Stimulated activated CD8-positive, alpha-beta memory T cell treated with anti-CD3 and anti-CD28 coated beads, Interleukin-12 subunit alpha, Interleukin-12 subunit beta, amount 100 ng/mL, for 24 hours (primary cell): Measurements from ENCODE around the gene ABHD12.
"Not testable (repeated sequence)": the region's sequence is repeated elsewhere in the genome, so short reads cannot be mapped to it uniquely, and the experiment has no call there.

ENCODE experiments used
- DNase-seq: peaks from one replicate; pipeline ENCODE4 v3.0.0-alpha.2; 2020; ENCODE audit errors: extremely low read depth

ABHD12 gene

DNA sequence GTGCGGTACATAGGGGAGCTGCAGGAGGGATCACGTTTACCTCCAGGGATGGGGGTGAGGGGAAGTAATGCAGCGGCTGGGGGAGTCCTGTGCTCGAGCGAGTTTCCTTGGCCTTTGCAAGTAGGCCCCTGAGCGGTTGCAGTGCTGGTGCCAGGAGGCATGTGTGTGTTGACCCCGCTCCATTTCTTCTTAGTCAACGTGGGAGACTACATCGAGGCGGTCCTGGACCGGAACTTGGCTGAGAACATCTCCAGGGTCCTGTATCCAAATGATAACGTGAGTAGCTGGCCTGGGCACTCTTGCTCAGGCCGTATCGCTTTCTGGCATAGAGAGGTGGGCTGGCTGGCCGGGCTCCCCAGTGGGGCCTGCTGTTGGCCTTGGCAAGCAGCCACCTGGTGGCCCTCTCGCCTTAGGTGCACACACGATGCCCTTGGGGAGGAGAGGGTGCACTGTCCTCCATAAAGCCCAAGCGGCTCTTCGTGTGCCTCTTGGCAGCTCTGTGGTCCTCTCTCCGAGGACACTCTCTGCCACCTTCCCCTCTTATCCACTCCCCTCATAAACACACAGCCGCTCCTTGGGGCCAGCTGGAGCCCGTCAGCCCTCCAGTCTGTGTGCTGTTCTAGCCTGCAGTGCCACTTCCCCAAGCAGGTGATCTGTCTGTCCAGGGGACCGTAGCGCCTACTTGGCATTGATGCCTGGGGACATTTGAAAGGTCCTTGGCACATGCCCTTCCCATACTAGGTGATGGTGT, 113.4 kb downstream of the ABHD12 start:
- DNase-seq: no peak

DNA sequence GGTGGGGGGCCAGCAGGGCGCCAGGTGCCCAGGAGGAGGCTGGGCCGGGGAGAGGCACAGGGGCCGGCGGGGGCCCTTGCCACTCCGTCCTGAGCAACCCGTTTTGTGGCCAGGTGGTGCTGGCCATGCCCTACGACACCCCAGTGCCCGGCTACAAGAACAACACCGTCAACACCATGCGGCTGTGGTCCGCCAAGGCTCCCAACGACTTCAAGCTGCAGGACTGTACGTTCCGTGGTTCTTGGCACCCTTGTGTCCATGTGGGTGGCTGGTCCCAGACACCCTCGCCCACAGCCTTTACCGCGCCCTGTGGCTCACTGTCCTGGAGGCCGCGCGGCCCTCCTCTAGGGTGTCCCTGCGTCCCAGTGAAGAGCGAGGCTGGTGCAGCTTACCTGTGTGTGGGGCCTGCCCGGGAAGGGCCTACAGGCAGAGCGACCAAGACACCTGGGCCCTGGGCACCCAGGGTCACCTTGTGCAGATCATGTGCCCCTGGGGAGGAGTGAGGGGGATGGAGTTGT, 114.0 kb downstream of the ABHD12 start:
- DNase-seq: no peak

GRCh38 chr20:25275813-25276532, 114.7 kb downstream of the ABHD12 start:
- no peak for DNase-seq

- DNase-seq: no peak
Observed at GRCh38 chr20:25274891-25275812, 115.5 kb downstream of the ABHD12 start.

GRCh38 chr20:25274481-25274880, 116.2 kb downstream of the ABHD12 start:
- DNase-seq: no peak

DNA sequence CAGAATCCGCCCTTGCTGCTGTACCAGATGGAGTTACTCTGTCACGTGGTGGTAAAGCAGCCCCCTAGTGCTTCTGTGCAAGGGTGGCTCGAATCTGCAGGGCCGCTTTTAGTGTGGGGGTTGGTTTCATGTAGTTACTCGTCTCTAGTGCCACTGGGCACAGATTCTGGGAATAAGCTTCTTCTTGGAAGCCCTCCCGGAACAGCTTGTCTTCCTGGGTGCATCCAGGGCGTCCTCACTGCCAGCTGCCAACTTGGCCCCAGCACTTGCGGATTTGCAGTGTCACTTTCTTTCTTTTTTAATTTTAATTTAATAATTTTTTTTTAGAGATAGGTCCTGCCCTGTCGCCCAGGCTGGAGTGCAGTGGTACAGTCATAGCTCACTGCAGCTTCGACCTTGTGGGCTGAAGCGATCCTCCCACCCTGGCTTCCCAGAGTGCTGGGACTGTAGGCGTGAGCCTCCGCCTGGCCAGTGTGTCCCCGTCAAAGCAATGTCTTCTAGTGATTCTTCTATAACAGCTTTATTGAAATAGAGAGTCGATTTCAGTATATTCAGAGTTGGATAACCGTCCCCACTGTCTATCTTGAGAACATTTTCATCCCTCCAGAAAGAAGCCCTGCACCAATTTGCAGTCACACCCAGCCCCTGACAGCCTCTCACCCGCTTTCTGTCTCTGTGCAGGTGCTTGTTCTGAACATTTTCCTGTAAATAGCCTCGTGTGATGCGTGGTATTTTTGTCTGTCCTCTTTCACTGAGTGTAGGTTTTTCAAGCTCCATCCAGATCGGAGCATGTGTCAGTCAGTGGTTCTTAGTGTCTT, 116.9 kb downstream of the ABHD12 start:
- no peak for DNase-seq

- no peak for DNase-seq
Observed at GRCh38 chr20:25273046-25273445, 117.6 kb downstream of the ABHD12 start.

- DNase-seq: no peak
Observed at GRCh38 chr20:25272223-25273000, 118.2 kb downstream of the ABHD12 start.

DNA sequence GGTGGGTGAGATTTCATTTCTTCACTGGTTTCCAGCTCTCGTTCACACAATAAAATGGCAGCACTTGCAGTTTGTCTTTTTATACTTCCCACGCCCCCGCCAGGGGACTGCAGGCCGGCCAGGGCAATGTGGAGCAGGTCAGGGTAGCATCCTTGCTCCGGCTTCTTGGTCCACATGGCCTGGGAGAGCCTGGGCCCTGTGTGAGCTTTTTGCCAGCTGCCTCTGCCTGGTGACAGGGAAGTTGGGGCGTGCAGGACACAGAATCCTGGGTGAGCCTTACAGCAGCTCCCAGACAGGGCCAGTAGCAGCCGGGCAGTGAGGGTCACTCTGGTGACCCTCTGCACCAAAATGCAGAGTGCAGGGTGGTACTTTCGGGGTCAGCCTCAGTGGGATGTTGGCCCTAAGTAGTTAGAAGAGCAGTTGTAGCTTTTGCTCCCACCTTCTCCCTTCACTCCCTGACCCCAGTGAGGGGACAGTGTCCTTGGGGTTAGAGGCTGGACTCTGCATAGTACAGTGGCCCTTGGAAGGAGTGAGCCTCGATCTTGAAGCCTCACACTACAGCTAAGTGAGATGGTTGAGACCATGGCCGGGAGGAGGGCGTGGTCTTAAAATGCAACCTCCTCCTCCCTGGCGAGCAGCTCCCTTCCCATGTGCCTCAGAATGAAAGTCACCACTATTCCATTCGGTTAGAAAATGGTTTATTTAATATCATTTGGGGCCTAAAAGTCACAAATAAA, 119.0 kb downstream of the ABHD12 start:
- no peak for DNase-seq

DNA sequence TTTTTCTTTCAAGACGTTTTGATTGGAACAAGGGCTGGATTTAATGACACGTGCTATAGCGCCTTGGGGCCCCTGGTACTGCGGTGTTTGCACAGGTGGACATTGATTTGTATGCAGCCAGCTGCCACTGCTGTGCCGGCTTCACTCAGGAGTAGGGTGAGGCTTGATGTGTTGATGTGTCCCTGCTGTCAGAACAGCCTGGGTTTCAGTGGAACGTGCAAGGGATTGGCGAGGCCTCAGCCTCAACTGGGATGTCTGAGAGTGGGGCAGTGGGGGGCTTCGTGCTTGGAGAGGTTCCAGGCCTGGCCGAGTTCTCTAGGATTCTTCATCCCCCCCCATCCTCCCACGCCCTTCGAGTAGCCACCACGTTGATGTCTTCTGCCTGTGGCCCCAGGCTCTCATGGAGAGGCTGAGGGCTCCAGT, 119.8 kb downstream of the ABHD12 start:
- DNase-seq: no peak

DNA sequence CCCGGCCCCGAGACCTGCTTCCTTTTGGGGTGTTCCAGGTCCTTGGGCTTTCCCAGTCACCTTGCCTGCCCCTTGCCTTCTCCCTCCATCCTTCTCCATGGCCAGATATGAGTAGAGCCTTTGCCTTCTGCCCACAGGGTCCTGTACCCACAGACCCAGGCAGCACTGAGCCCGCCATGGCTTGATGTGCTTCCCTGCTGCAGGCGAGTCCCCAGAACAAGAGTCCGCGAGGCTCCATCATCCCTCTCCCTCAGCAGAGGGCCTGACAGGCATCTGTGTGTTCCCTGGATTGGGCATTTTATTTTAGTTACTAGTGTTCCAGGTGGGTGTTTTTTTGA, 120.8 kb downstream of the ABHD12 start:
- DNase-seq: no peak

DNA sequence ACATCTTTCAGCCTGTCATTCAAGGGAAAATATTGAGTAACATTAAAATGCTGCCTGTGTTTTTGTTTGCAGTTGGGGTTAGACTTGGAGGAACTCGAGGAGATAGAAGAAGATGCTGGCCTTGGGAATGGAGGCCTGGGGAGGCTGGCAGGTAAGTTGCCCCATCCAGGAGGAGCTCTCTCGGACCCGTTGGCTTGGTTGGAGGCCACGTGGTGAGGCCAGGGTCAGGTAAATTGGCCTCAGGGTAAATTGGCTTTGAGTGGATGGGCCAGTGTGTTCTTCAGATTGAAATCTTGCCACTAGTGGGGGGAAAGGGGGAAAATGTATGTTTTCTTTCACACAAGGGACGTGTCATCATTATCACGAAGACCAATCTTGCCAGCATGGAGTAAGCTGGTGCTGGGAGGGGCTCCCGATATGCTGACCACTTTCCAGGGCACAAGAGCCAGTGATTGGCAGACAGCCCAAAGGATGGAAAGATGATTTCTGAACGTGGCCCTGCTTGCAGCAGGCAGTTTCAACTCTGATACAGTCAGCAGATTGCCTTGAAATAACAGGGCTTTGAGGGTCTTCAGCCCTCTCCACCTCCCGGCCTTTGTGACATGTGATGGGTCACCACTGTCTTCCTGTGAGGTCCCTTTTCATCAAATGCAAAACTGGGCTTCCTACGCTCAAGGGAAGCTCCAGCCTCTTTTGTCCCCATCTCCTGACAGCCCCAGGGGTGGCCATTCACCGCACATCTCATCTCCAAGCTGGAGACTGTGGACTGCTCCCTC, 121.4 kb downstream of the ABHD12 start:
- no peak for DNase-seq

GRCh38 chr20:25260770-25261437, 129.7 kb downstream of the ABHD12 start:
- not testable (repeated sequence) for DNase-seq

- no peak for DNase-seq
Observed at GRCh38 chr20:25259788-25260254, 130.8 kb downstream of the ABHD12 start.

DNA sequence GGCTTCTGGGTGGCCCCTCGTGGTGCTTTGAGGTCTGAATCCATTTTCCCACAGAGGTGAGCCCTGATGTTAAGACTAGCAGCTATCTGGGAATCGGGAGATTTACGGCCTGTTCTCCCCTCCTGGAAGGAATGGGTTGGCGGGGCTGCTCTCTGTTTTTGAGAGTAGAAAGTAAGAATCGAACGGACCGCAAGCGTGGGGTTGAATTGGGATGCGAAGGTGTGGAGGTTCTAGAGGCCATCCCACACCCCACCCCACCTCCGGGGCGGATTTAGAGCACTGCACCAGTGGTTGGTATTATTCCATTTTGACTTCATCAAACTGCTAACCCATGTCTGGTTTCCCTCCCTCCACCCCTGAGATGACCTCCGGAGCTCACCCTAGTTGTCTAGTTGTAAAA, 131.3 kb downstream of the ABHD12 start:
- no peak for DNase-seq

- DNase-seq: no peak
Observed at GRCh38 chr20:25258828-25259227, 131.8 kb downstream of the ABHD12 start.

- DNase-seq: no peak
Observed at GRCh38 chr20:25258476-25258805, 132.2 kb downstream of the ABHD12 start.

- no peak for DNase-seq
Observed at GRCh38 chr20:25257756-25258475, 132.7 kb downstream of the ABHD12 start.
